KMS-11 (cell line): ENCODE results near the gene PABPC1L.

Experiments used
- H2AFZ ChIP-seq: fragments of 200-600 bp; sonication (generic); 2 replicates; pipeline ENCODE4 v1.6.1; 2016; ENCODE audit warnings: antibody characterized with exemption, mixed run types, low read depth
- H3K27ac ChIP-seq: fragments of 200-600 bp; sonication (generic); 2 replicates; pipeline ENCODE4 v1.6.1; 2016; ENCODE audit warnings: mild to moderate bottlenecking, mixed run types
- H3K27me3 ChIP-seq: fragments of 200-600 bp; sonication (generic); 2 replicates; pipeline ENCODE4 v1.6.1; 2017; ENCODE audit warnings: mild to moderate bottlenecking, low read depth, mixed run types, moderate library complexity; ENCODE audit not compliant: insufficient read depth
- H3K36me3 ChIP-seq: fragments of 200-600 bp; sonication (generic); 2 replicates; pipeline ENCODE4 v1.6.1; 2017; ENCODE audit warnings: mild to moderate bottlenecking, mixed run types; ENCODE audit not compliant: insufficient read depth
- H3K4me1 ChIP-seq: fragments of 200-600 bp; sonication (generic); 2 replicates; pipeline ENCODE4 v1.6.1; 2016; ENCODE audit warnings: mild to moderate bottlenecking, low read depth, mixed run types; ENCODE audit not compliant: poor library complexity, severe bottlenecking
- H3K4me2 ChIP-seq: fragments of 200-600 bp; sonication (generic); 2 replicates; pipeline ENCODE4 v1.7.0; 2016; ENCODE audit warnings: mild to moderate bottlenecking, mixed run types
- H3K4me3 ChIP-seq: fragments of 200-600 bp; sonication (generic); IDR thresholded peaks from 2 replicates; pipeline ENCODE4 v1.6.1; 2017; ENCODE audit warnings: low read depth, low read length, mixed read lengths; ENCODE audit not compliant: insufficient read depth
- H3K79me2 ChIP-seq: fragments of 200-600 bp; sonication (generic); 2 replicates; pipeline ENCODE4 v1.6.1; 2016; ENCODE audit warnings: low read depth, mixed run types; ENCODE audit not compliant: insufficient read depth
- H3K9ac ChIP-seq: fragments of 200-600 bp; sonication (generic); 2 replicates; pipeline ENCODE4 v1.6.1; 2016; ENCODE audit warnings: mild to moderate bottlenecking, mixed run types
- H4K20me1 ChIP-seq: fragments of 200-600 bp; sonication (generic); 2 replicates; pipeline ENCODE4 v1.6.1; 2016; ENCODE audit warnings: mild to moderate bottlenecking, mixed run types; ENCODE audit not compliant: insufficient read depth
- TF ChIP-seq, protein P1 (sequence below): fragments of 200-600 bp; sonication (generic); conservative IDR thresholded peaks from 2 replicates; pipeline ENCODE4 v1.6.1; 2017; ENCODE audit warnings: low read depth, mild to moderate bottlenecking, antibody characterized with exemption, low read length, moderate library complexity, mixed read lengths

The PABPC1L gene

DNA sequence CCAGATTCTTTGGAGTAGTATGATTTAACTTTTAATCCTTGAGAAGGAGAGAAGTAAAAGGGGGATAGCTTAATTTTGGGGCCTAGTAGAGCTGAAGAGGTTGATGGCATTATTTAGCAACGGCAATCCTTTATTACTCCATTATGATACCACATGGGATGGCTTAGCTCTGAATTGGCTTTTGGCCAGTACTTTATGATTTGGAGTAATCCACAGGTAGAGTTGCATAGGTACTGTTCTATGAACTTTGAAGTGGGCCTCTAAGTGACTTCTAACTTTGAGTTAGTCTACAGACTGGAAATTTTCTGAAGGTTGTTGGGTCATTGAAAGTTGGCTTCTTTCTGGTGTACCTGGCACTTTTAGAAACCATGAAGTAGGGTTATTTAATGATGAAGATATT lies 12.7 kb upstream of the PABPC1L start:
- Histone ChIP-seq H3K36me3 (no peaks in the 10 kb centered on the region), H4K20me1 (peaks cover 18% of the 10 kb centered on the region), H3K27me3 (no peaks in the 10 kb centered on the region)

DNA sequence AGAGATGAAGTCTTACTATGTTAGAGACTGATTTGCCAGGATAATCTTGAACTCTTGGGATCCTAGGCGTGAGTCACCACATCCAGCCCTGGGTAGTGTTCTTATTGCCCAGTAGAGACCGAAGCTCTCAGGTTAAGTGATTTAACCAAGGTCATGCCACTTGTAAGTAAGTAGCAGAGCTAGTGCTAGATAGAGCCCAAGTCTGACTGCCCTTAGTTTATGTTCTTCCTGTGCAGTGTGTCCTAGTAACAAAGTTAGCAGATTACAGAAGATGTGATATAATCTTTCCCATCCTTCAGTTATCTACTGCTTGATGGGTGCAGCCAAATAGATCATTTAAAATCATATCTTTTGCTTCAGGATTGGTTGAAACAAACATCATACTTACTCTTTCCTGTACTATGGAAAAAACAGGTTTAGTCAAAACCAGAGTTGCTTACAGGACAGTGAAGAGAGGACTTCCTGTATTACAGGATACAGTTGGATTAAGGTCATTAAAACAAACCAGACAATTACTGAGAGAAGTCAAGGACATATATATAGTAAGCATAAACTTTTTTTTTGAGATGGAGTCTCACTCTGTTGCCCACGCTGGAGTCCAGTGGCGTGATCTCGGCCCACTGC lies 9.5 kb upstream of the PABPC1L start:
- H3K79me2 ChIP-seq, result peaks cover 50% of the 10 kb centered on the region
- H3K4me2 ChIP-seq, result no peak overlapping the region
- TF ChIP-seq, protein P1, sequence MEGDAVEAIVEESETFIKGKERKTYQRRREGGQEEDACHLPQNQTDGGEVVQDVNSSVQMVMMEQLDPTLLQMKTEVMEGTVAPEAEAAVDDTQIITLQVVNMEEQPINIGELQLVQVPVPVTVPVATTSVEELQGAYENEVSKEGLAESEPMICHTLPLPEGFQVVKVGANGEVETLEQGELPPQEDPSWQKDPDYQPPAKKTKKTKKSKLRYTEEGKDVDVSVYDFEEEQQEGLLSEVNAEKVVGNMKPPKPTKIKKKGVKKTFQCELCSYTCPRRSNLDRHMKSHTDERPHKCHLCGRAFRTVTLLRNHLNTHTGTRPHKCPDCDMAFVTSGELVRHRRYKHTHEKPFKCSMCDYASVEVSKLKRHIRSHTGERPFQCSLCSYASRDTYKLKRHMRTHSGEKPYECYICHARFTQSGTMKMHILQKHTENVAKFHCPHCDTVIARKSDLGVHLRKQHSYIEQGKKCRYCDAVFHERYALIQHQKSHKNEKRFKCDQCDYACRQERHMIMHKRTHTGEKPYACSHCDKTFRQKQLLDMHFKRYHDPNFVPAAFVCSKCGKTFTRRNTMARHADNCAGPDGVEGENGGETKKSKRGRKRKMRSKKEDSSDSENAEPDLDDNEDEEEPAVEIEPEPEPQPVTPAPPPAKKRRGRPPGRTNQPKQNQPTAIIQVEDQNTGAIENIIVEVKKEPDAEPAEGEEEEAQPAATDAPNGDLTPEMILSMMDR, result no peak
- H3K27me3 ChIP-seq, result no peaks in the 10 kb centered on the region
- no peak overlapping the region for H2AFZ ChIP-seq
- no peaks in the 10 kb centered on the region; the same call in 1 of the 2 replicates for H3K36me3 ChIP-seq
- H3K27ac ChIP-seq, result no peak overlapping the region
- peaks cover 25% of the 10 kb centered on the region; the same call in 1 of the 2 replicates for H4K20me1 ChIP-seq
- peaks cover 6% of the 10 kb centered on the region for H3K4me1 ChIP-seq
- H3K4me3 ChIP-seq, result no peak overlapping the region
- no peak overlapping the region for H3K9ac ChIP-seq

More for the DNA sequence above, 12.7 kb upstream of the PABPC1L start:
- Histone ChIP-seq H3K9ac (no peak overlapping the region), H3K4me3 (no peak overlapping the region), H2AFZ (no peak overlapping the region), H3K79me2 (peaks cover 82% of the 10 kb centered on the region), H3K4me2 (no peak overlapping the region), H3K4me1 (peaks cover 6% of the 10 kb centered on the region), H3K27ac (no peak overlapping the region)
- TF ChIP-seq, protein P1, result no peak

DNA sequence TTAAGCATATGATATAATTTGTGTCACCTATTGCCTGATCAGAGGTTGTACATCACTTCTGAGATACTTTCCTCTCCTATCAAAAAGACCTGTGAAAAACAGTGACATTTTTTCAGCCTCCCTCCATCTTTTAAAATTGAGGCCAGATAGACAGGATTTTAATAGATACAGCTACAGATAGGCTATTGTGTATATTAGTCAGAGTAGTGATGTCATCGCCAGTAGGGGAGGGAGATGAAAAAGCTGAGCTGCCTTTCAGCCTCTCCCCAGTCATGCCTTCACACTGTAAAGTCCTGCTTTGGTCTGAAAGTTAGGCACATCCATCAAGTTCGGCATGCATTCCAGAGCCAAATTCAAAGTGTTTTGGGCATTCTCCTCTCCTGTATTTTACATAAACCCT lies 7.9 kb upstream of the PABPC1L start:
- peaks cover 17% of the 10 kb centered on the region; the same call in 1 of the 2 replicates for H4K20me1 ChIP-seq

DNA sequence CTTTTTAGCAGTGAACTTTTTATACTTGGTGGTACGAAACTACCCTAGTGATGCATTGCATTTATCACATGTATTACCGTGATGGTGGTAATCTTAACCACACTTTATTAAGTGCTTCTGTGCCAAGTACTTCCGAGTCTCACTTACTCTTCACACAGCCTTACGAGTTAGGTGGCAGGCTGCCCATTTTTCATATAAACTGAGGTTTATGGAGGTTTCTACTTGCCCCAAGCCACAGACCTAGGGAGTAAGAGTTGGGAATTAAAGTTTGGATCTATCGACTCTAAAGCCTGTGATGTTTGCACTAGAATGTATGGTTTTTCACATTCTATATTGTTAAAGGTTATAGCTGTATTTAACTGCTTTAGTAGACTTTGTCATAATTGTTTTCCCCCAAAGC lies 5.5 kb upstream of the PABPC1L start:
- TF ChIP-seq, protein P1, result no peak
- H3K4me3 ChIP-seq, result no peak overlapping the region
- H3K36me3 ChIP-seq, result no peaks in the 10 kb centered on the region; the same call in 1 of the 2 replicates
- H3K27ac ChIP-seq, result no peak overlapping the region
- no peaks in the 10 kb centered on the region for H3K27me3 ChIP-seq
- H3K4me2 ChIP-seq, result no peak overlapping the region
- peaks cover 8% of the 10 kb centered on the region; the same call in 1 of the 2 replicates for H4K20me1 ChIP-seq
- peaks cover 9% of the 10 kb centered on the region; the same call in 1 of the 2 replicates for H3K79me2 ChIP-seq
- H3K9ac ChIP-seq, result no peak overlapping the region
- peaks cover 8% of the 10 kb centered on the region for H3K4me1 ChIP-seq
- H2AFZ ChIP-seq, result no peak overlapping the region

More for the DNA sequence above, 7.9 kb upstream of the PABPC1L start:
- Histone ChIP-seq H3K4me3 (no peak overlapping the region), H2AFZ (no peak overlapping the region), H3K9ac (no peak overlapping the region), H3K27ac (no peak overlapping the region), H3K79me2 (peaks cover 34% of the 10 kb centered on the region), H3K36me3 (no peaks in the 10 kb centered on the region; the same call in 1 of the 2 replicates), H3K27me3 (no peaks in the 10 kb centered on the region), H3K4me2 (no peak overlapping the region), H3K4me1 (peaks cover 6% of the 10 kb centered on the region)
- TF ChIP-seq, protein P1, result no peak
